Activated CD4-positive, alpha-beta T cell treated with anti-CD3 and anti-CD28 coated beads, Interleukin-2, amount 10 ng/mL, durations not matched to agents 24 days and 14 days (primary cell): ENCODE measurements around the gene TIMM50. TPM values are rescaled to one million over a fixed set of nuclear protein-coding genes. Genes with fewer than 3 reads are reported as not detected.
A peak's percentile ranks its signal among the peaks of the same experiment; 100 is the strongest.
"Not testable (repeated sequence)": the region's sequence is repeated elsewhere in the genome, so short reads cannot be mapped to it uniquely, and the experiment has no call there.

Experiments
- DNase-seq: peaks from one replicate; pipeline ENCODE4 v3.0.0; 2022
- H3K27ac Mint-ChIP-seq: one replicate; pipeline ENCODE4 v1.8.0; 2022; ENCODE audit warnings: mild to moderate bottlenecking, mixed read lengths
- H3K27me3 Mint-ChIP-seq: one replicate; pipeline ENCODE4 v1.8.0; 2022; ENCODE audit warnings: mixed read lengths
- H3K36me3 Mint-ChIP-seq: one replicate; pipeline ENCODE4 v1.8.0; 2022; ENCODE audit warnings: low read depth, mild to moderate bottlenecking, mixed read lengths
- H3K4me1 Mint-ChIP-seq: one replicate; pipeline ENCODE4 v1.8.0; 2021; ENCODE audit warnings: mixed read lengths
- H3K4me3 Mint-ChIP-seq: one replicate; pipeline ENCODE4 v1.8.0; 2022; ENCODE audit warnings: mild to moderate bottlenecking, moderate library complexity, mixed read lengths
- H3K9me3 Mint-ChIP-seq: one replicate; pipeline ENCODE4 v1.8.0; 2021; ENCODE audit warnings: mixed read lengths
- intact Hi-C: fragments of 100-400 bp; cut with micrococcal nuclease; formaldehyde crosslinking; loops from one replicate; pipeline ENCODE4 v1.15.1; 2023
- total RNA-seq: library from RNA; stranded (reverse); gene quantifications from 2 replicates; pipeline ENCODE4 v1.2.3, GENCODE V29; 2022

TIMM50 gene
- total RNA-seq, 1 donor from 2014 or later = 141 TPM

DNA sequence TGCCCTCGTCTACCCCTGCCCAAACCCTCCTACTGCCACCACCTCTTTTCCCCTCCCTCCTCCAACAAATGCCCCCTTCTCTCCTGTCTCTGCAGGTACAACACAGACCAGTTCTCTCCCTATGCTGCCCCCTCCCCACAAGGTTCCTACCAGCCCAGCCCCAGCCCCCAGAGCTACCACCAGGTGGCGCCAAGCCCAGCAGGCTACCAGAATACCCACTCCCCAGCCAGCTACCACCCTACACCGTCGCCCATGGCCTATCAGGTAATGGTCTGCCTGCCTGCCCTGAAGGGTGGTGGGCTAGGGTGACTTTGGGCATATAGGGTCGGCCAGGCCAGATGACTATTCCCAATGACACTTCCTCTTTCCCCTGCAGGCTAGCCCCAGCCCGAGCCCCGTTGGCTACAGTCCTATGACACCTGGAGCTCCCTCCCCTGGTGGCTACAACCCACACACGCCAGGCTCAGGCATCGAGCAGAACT lies 6.5 kb upstream of the TIMM50 start:
- Mint-ChIP-seq H3K27me3 (no peaks in the 10 kb centered on the region), H3K4me1 (peaks cover 17% of the 10 kb centered on the region), H3K36me3 (peaks cover 65% of the 10 kb centered on the region), H3K9me3 (no peaks in the 10 kb centered on the region), H3K4me3 (no peak overlapping the region), H3K27ac (no peak overlapping the region)
- intact Hi-C loops = loop anchor here (1.0 kb wide), 1 partner anchor 58 kb away; the partner anchor contains the start of gene EID2B
- DNase-seq = peak; percentile 92

- Mint-ChIP-seq H3K4me3 (no peak overlapping the region), H3K9me3 (no peaks in the 10 kb centered on the region), H3K27me3 (no peaks in the 10 kb centered on the region), H3K27ac (no peak overlapping the region), H3K36me3 (peaks cover 49% of the 10 kb centered on the region), H3K4me1 (peaks cover 25% of the 10 kb centered on the region)
- intact Hi-C loops = no loop called here
- DNase-seq = no peak
Observed at GRCh38 chr19:39475748-39476147, 4.9 kb upstream of the TIMM50 start.

GRCh38 chr19:39479319-39479801 lies 1.3 kb upstream of the TIMM50 start:
- H3K27me3 Mint-ChIP-seq, intact Hi-C loops, DNase-seq, H3K9me3 Mint-ChIP-seq: not testable (repeated sequence)
- Mint-ChIP-seq H3K27ac (peak overlapping the region; percentile 94), H3K36me3 (peaks cover 34% of the 10 kb centered on the region), H3K4me1 (peaks cover 21% of the 10 kb centered on the region), H3K4me3 (peak overlapping the region; percentile 92)

DNA sequence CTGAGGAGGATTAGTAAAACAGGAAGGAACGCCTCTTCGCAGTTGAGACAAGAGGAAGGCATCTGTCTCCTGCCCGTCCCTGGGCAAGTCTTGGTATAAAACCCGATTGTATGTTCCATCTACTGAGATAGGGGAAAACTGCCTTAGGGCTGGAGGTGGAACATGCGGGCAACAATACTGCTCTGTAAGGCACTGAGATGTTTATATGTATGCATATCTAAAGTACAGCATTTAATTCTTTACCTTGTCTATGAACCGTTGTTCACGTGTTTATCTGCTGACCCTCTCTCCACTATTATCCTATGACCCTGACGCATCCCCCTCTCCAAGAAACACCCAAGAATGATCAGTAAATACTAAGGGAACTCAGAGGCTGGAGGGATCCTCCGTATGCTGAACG lies 722 bp upstream of the TIMM50 start:
- Mint-ChIP-seq H3K36me3 (peaks cover 28% of the 10 kb centered on the region), H3K27me3 (no peaks in the 10 kb centered on the region), H3K9me3 (no peaks in the 10 kb centered on the region), H3K27ac (peak overlapping the region; percentile 94), H3K4me1 (peaks cover 21% of the 10 kb centered on the region), H3K4me3 (peak overlapping the region; percentile 92)
- no peak for DNase-seq
- intact Hi-C loops = loop anchor here (1.0 to 2.0 kb wide), 3 partner anchors 23 to 89 kb away; partner anchors contain the start of genes MED29, PAF1 and SUPT5H

- Mint-ChIP-seq H3K4me1 (peaks cover 21% of the 10 kb centered on the region), H3K27me3 (no peaks in the 10 kb centered on the region), H3K9me3 (no peaks in the 10 kb centered on the region), H3K4me3 (peak overlapping the region; percentile 92), H3K27ac (peak overlapping the region; percentile 94), H3K36me3 (peaks cover 29% of the 10 kb centered on the region)
- intact Hi-C loops = loop anchor here (2.0 kb wide), 1 partner anchor 22 kb away; no protein-coding TSS in a partner anchor
- no peak for DNase-seq
Observed at GRCh38 chr19:39481229-39481545, 549 bp downstream of the TIMM50 start.

GRCh38 chr19:39481676-39482075 lies 1.0 kb downstream of the TIMM50 start:
- no peaks in the 10 kb centered on the region for H3K9me3 Mint-ChIP-seq
- no peak for DNase-seq
- H3K4me3 Mint-ChIP-seq = peak overlapping the region; percentile 92
- no peaks in the 10 kb centered on the region for H3K27me3 Mint-ChIP-seq
- intact Hi-C loops = loop anchor here (2.0 kb wide), 1 partner anchor 21 kb away; no protein-coding TSS in a partner anchor
- H3K36me3 Mint-ChIP-seq = peaks cover 29% of the 10 kb centered on the region
- H3K4me1 Mint-ChIP-seq = peaks cover 21% of the 10 kb centered on the region
- peak overlapping the region; percentile 94 for H3K27ac Mint-ChIP-seq

DNA sequence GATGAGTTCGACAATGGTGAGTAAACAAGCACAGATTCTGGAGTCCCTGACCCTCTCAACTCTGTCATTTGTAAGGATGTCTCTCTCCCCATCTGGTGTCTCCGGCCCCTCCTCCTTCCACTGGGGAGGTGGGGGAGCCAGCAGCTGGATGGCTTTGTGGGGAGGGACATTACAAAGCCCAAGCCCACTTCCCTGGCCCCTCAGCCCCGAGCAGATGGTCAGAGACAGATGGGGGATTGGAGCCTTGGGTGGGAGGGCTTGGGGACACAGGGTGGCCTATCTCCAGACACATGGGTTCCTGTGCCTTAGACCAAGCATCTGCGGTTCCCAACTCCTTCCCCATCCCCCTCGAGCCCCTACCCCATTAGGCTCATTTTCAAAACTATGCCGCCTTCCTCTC lies 2.5 kb downstream of the TIMM50 start:
- Mint-ChIP-seq H3K4me1 (peaks cover 21% of the 10 kb centered on the region), H3K27ac (no peak overlapping the region), H3K4me3 (peak overlapping the region; percentile 62)

GRCh38 chr19:39489756-39490155 lies 9.1 kb downstream of the TIMM50 start:
- H3K27ac Mint-ChIP-seq = no peak overlapping the region
- DNase-seq = no peak
- H3K27me3 Mint-ChIP-seq = no peaks in the 10 kb centered on the region
- no peaks in the 10 kb centered on the region for H3K9me3 Mint-ChIP-seq
- peaks cover 36% of the 10 kb centered on the region for H3K36me3 Mint-ChIP-seq
- no peaks in the 10 kb centered on the region for H3K4me1 Mint-ChIP-seq
- intact Hi-C loops = no loop called here
- H3K4me3 Mint-ChIP-seq = no peak overlapping the region

More for the DNA sequence above, 2.5 kb downstream of the TIMM50 start:
- Mint-ChIP-seq H3K36me3 (peaks cover 32% of the 10 kb centered on the region), H3K9me3 (no peaks in the 10 kb centered on the region), H3K27me3 (no peaks in the 10 kb centered on the region)
- no peak for DNase-seq
- intact Hi-C loops = no loop called here

- H3K4me1 Mint-ChIP-seq = no peaks in the 10 kb centered on the region
- H3K9me3 Mint-ChIP-seq = no peaks in the 10 kb centered on the region
- peaks cover 21% of the 10 kb centered on the region for H3K36me3 Mint-ChIP-seq
- DNase-seq = no peak
- intact Hi-C loops = no loop called here
- H3K4me3 Mint-ChIP-seq = no peak overlapping the region
- no peak overlapping the region for H3K27ac Mint-ChIP-seq
- H3K27me3 Mint-ChIP-seq = peaks cover 14% of the 10 kb centered on the region
Observed at GRCh38 chr19:39492225-39492624, 11.6 kb downstream of the TIMM50 start.

- H3K36me3 Mint-ChIP-seq = peaks cover 20% of the 10 kb centered on the region
- no peaks in the 10 kb centered on the region for H3K4me1 Mint-ChIP-seq
Observed at GRCh38 chr19:39492788-39493187, 12.2 kb downstream of the TIMM50 start.

GRCh38 chr19:39494661-39495060 lies 14.0 kb downstream of the TIMM50 start:
- intact Hi-C loops = no loop called here
- Mint-ChIP-seq H3K9me3 (no peaks in the 10 kb centered on the region), H3K27ac (no peak overlapping the region), H3K4me1 (peaks cover 11% of the 10 kb centered on the region), H3K27me3 (peaks cover 32% of the 10 kb centered on the region), H3K36me3 (peaks cover 9% of the 10 kb centered on the region), H3K4me3 (no peak overlapping the region)
- DNase-seq = no peak

More at GRCh38 chr19:39492788-39493187, 12.2 kb downstream of the TIMM50 start:
- no peak for DNase-seq
- H3K4me3 Mint-ChIP-seq = no peak overlapping the region
- no peaks in the 10 kb centered on the region for H3K9me3 Mint-ChIP-seq
- intact Hi-C loops = no loop called here
- peaks cover 20% of the 10 kb centered on the region for H3K27me3 Mint-ChIP-seq
- H3K27ac Mint-ChIP-seq = no peak overlapping the region

DNA sequence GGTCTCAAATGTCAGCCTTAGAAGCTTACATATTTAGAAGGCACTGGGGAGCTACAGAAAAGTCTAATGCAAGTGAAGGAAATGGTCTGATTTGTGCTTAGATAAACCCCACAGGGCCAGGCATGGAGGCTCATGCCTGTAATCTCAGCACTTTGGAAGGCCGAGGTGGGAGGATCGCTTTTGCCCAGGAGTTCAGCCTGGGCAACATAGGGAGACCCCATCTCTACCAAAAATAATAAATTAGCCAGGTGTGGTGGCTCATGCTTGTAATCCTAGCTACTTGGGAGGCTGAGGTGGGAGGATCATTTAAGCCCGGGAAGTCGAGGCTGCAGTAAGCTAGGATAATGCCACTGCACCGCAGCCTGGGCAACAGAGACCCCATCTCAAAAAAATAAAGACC lies 15.4 kb downstream of the TIMM50 start:
- peaks cover 14% of the 10 kb centered on the region for H3K4me1 Mint-ChIP-seq
- no peak for DNase-seq
- intact Hi-C loops = no loop called here
- H3K36me3 Mint-ChIP-seq = peaks cover 6% of the 10 kb centered on the region
- H3K27me3 Mint-ChIP-seq = peaks cover 43% of the 10 kb centered on the region
- peak overlapping the region; percentile 51 for H3K27ac Mint-ChIP-seq
- H3K9me3 Mint-ChIP-seq = no peaks in the 10 kb centered on the region
- H3K4me3 Mint-ChIP-seq = no peak overlapping the region

GRCh38 chr19:39497701-39497995 lies 17.0 kb downstream of the TIMM50 start:
- Mint-ChIP-seq H3K27me3 (peaks cover 48% of the 10 kb centered on the region), H3K9me3 (no peaks in the 10 kb centered on the region), H3K4me1 (peaks cover 14% of the 10 kb centered on the region), H3K36me3 (peaks cover 4% of the 10 kb centered on the region), H3K27ac (no peak overlapping the region), H3K4me3 (no peak overlapping the region)
- DNase-seq = no peak
- intact Hi-C loops = no loop called here

DNA sequence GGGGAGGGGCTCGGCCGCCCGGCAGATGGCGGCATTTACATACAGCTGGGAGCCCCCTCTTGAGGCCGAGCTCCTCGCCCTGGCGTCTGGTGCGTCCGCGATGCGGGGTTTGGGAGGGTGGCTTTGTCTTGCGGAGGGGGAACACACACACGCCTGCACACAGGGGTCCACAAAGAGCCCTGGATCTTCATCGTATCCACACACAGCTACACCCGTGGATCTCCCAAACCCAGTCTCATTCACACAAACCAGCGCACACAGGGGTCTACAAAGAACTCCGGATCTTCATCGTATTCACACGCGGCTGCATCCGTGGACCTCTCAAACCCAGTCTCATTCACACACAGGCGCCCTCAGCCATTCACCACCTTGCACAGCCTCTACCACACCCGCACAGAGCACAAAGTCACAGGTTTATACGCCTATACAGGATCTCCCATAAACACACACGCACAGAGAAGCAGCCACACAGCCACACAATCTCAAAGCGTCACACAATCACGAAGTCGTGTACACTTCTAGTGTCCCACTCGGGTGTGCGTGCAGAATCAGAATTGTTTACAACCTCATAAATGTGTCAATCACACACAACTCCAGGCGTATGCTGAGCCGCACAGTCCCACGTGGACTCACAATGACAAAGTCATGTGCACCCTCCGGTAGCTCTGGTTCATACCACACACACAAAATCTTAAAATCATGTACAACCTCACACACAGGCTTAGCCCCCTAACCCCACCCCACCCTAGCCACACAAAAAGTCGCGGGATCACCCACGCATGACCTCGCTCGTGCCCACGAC lies 17.6 kb downstream of the TIMM50 start:
- peak overlapping the region; percentile 46 for H3K4me3 Mint-ChIP-seq
- H3K4me1 Mint-ChIP-seq = peaks cover 17% of the 10 kb centered on the region
- DNase-seq = peak; percentile 72
- peaks cover 50% of the 10 kb centered on the region for H3K27me3 Mint-ChIP-seq
- no peaks in the 10 kb centered on the region for H3K9me3 Mint-ChIP-seq
- intact Hi-C loops = no loop called here
- no peak overlapping the region for H3K27ac Mint-ChIP-seq
- peaks cover 2% of the 10 kb centered on the region for H3K36me3 Mint-ChIP-seq
